H1 (cell line): ENCODE measurements around the gene FOSL2. TPM values are rescaled to one million over a fixed set of nuclear protein-coding genes. Genes with fewer than 3 reads are reported as not detected.

ENCODE experiments used
- EZH2 ChIP-seq: fragments of 200-600 bp; sonication (generic); IDR thresholded peaks from 2 replicates; pipeline ENCODE4 v1.7.1; 2012; ENCODE audit warnings: low read depth, mild to moderate bottlenecking, moderate library complexity, low read length, inconsistent platforms; ENCODE audit not compliant: severe bottlenecking
- MAX ChIP-seq: IDR thresholded peaks from 2 replicates; pipeline ENCODE4 v1.6.1; 2012; ENCODE audit warnings: inconsistent platforms
- TAF1 ChIP-seq: IDR thresholded peaks from 2 replicates; pipeline ENCODE4 v1.6.1; 2011; ENCODE audit warnings: mild to moderate bottlenecking, low read depth, low read length
- polyA plus RNA-seq, 7 experiments: library from polyadenylated mRNA; depleted of rRNA in 3 of 7; stranded (reverse) in 5 of 7; unstranded in 2 of 7; fragments of >200 nt in 5 of 7; fragments of 200-250 nt in 2 of 7; gene quantifications; 1 replicate in 5 of 7; 2 replicates in 1 of 7; 4 replicates in 1 of 7; pipeline versions ENCODE4 v1.2.1 to v1.2.3, GENCODE V29; 2011 to 2013; ENCODE audit warnings: missing spikeins in 2 of 7, mixed read lengths in 2 of 7
- total RNA-seq: library from RNA; stranded (reverse); fragmentation: NEBNext Ultra II Directional; extraction: Animal tissue kit (Norgen Biotek cat#: 25700); gene quantifications from 2 replicates; pipeline ENCODE4 v1.2.1, GENCODE V29; 2021

The FOSL2 gene
- total and polyA plus RNA-seq, 2 of the 8 experiments (the other 6 are each of a cell fraction or from before 2014, with no cell fraction given) = 1.5 to 4.5 TPM

- TF ChIP-seq EZH2 (no peak), MAX (no peak), TAF1 (no peak)
Observed at GRCh38 chr2:28436525-28437051, 43.9 kb downstream of the FOSL2 start (continued).
